Nucleus accumbens (tissue), 56 donors: ENCODE measurements around the gene FXYD6.
"Not testable (repeated sequence)": the region's sequence is repeated elsewhere in the genome, so short reads cannot be mapped to it uniquely, and the experiment has no call there.

ENCODE experiments used
- DNase-seq, 56 donors: peaks; one replicate each; lab custom pipeline; 2025; lab: John Stamatoyannopoulos, UW

FXYD6 gene

DNA sequence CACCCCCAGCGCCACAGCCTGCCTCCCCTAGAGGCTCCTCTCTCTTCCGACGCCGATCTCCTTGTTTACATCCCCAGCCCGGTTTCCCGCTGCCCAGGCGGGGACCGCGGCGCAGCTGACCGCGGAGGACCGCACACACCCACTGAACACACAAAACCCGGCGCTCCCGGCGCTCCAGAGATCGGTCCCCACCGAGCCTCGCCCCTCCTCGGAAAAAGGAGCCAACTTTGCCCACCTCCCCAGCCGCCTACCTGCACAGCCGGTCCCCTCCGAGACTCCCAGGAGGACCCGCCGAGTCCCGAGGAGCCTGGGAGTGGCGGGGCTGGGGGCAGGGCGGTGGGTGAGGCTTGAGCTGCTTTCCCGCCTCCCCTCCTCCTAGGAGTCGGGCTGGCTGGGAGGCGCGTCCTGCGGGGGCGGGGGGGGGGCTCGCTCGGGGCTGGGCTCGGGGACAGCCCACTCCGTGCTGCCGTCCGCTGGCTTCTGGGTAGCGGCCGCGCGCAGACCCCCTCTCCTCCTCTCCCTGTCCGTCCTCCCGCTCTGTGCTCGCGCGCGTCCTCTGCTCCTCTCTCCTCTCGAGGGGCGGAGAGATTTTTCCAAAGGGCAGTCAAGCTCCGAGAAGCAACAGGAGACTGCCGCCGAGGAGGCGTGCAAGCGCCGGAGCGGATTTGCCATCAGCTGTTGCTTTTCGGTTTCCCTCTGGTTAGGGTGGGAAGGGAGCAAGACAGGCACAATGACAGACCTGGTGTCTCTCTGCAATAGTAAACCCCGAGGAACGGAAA is at the start of gene FXYD6:
FXYD6 (minus strand) TSS at position 318 of the 779 bp plus-strand sequence. CDS start 33,882 bp downstream, outside the sequence.
- DNase-seq = peak in 17 of 56 donors; percentile 16 to 63 (median 35)

GRCh38 chr11:117926166-117926565 is 49.7 kb upstream of the FXYD6 start:
- DNase-seq = not testable (repeated sequence)

- DNase-seq = no peak
These were observed 48.9 kb upstream of the FXYD6 start for GRCh38 chr11:117925198-117925925.

- no peak for DNase-seq
These were observed 48.2 kb upstream of the FXYD6 start for GRCh38 chr11:117924631-117925170.

- DNase-seq = no peak
These were observed 47.3 kb upstream of the FXYD6 start for GRCh38 chr11:117923773-117924172.

DNA sequence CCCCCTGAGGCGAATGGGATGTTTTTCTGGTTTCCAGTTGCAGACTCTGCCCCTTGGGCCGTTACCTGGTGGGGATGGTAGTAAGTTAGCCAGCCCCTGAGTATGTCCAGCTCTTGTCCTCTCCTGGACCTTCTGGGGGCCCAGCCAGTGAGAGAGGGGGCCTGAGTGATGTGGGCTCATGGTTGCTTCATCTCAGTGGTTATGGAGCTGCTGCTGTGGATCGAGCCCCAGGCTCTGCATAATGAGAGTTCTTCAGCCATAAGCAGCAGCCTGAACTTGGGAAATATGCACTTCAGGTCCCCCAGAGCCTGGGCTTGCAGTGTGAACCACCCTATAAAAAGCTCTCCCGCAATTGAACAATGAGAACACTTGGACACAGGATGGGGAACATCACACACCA is 46.8 kb upstream of the FXYD6 start:
- no peak for DNase-seq

DNA sequence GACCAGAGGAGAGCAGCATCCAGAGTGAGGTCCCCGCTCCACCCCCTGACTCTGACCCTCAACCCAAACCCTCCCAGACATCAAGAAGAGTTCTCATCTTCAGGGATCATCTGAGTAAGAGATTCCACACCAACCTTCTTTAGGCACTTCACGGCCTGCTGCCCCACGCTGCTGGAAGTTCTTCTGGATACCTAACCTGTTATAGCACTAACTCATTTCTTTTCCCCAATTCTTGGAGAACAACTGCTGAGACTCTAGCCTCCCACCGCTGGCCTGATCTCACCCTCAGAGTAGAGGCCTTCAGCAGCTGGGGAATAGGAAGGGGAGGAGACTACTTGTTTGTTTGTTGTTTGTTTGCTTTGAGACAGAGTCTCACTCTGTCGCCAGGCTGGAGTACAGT is 45.4 kb upstream of the FXYD6 start:
- DNase-seq = no peak

DNA sequence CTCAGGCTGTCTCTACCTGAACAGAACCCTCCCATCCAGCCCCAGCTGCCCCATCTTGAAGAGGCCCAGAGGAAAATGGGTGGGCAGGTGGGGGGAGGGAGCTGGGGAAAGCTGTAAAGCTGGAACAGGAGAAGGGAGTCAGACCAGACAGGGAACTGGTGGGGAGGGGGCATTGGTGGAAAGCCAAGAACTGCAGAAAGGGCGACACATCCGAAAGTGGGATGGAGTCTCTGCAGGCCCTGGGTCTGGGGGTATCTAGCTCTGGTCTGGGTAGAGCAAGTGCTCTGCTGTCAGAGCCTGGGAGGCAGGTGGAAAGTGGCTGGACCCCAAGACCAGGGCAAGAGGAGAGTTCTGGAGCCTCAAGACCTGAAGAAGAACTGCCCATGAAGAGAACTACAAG is 45.0 kb upstream of the FXYD6 start:
- no peak for DNase-seq

DNA sequence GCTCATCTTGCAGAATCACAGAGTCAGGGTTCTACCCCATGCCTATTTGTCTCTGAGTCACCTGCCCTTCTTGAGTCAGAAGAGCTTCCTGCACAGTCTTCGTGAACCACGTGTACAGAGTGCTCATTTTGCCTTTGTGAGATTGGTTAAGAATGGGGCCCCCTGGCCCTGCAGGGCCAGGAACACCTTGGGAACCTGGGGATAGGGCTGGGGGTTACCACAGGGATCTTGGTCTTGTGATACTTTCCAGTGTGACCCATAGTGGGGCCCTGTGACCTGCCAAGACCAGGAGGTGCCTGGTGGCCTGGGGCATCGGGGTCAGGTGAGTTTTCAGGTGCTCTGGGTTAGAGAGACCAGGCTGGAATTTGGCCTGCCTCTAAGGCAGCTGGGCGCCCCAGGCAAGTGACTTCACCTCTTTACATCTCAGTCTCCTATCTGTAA is 43.3 kb upstream of the FXYD6 start:
- DNase-seq = no peak

GRCh38 chr11:117919341-117919740 is 42.9 kb upstream of the FXYD6 start:
- no peak for DNase-seq

GRCh38 chr11:117918366-117919255 is 42.2 kb upstream of the FXYD6 start:
- no peak for DNase-seq

- DNase-seq = no peak
These were observed 41.2 kb upstream of the FXYD6 start for GRCh38 chr11:117917591-117918151.

- DNase-seq = no peak
These were observed 40.5 kb upstream of the FXYD6 start for GRCh38 chr11:117916956-117917355.

DNA sequence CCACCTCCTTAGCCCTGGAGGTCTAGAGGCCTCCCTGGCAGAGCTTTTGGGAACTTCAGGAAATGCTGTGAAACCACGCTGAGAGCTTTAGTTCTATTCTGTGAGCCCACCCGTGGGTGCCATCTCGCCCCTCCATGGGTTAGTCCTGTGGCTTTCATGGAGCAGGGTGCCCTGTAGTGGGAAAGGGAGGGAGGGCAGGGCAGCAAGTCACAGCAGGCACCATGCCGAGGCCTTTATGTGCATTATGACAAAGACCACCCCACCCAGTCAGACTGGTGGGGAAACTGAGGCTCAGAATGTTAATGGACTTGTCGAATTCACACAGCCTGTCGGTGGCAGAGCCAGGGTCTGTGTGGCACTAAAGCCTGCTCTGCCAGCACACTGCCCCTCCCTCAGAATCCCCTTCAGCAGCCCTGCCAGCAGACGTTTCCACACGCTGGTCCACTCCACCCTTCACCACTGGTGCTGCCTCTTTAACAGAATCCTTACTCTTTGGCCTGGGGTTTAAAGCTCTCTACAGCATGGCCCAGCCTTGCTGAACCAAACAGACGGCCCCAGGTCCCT is 39.3 kb upstream of the FXYD6 start:
- no peak for DNase-seq

GRCh38 chr11:117914991-117915618 is 38.6 kb upstream of the FXYD6 start:
- no peak for DNase-seq

- DNase-seq = no peak
These were observed 37.9 kb upstream of the FXYD6 start for GRCh38 chr11:117914398-117914761.

GRCh38 chr11:117913736-117914397 is 37.4 kb upstream of the FXYD6 start:
- DNase-seq = no peak

GRCh38 chr11:117912497-117912896 is 36.0 kb upstream of the FXYD6 start:
- no peak for DNase-seq

DNA sequence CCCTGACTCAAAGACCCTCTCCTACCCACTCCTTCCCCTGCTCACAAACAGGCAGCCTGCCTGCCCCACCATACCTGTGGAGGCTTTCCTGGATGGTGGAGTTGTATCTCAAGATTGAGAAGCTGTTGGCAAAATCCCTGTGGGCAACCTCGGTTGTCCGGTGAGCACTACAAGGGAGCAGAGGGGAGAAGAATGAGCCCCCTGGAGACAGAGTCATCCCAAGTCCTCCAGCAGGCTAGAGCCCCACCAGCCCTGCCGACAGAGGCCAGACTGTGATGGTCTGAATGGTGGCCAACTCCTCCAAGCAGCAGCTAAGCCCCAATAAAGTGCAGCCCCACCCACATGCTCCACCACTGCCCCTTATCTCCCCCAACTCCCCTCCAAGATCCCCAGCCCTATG is 35.2 kb upstream of the FXYD6 start:
- no peak for DNase-seq
